ENCODE measurements around the gene FRAS1. TPM values are rescaled to one million over a fixed set of nuclear protein-coding genes. Genes with fewer than 3 reads are reported as not detected.

FRAS1 gene
- total and polyA plus RNA-seq, 2 of the 8 experiments (the other 6 are each of a cell fraction or from before 2014, with no cell fraction given), result 38.5 to 109 TPM

GRCh38 chr4:78313754-78314120 lies 256.6 kb downstream of the FRAS1 start:
- Histone ChIP-seq H2BK120ac (replicated peaks; ENCODE audit: low read depth, low read length) (no peak overlapping the region), H2AFZ (ENCODE audit: low read length) (no peak overlapping the region), H4K8ac (ENCODE audit: extremely low read depth, insufficient read depth, low read length) (no peak overlapping the region), H4K20me1 (replicated peaks in 1 of 2; ENCODE audit: control insufficient read depth in 1 of 2, insufficient read depth in 2 of 2, low read length in 2 of 2) (no peaks in the 10 kb centered on the region), H2BK20ac (ENCODE audit: low read length) (no peak overlapping the region), H3K4me3 (ENCODE audit: extremely low read depth in 1 of 4, insufficient read depth in 2 of 4, low read depth in 3 of 4, low read length in 4 of 4) (no peak overlapping the region), H3K79me1 (ENCODE audit: low read depth, low read length) (no peaks in the 10 kb centered on the region), H2BK5ac (ENCODE audit: low read depth, low read length) (no peak overlapping the region), H3K27me3 (replicated peaks in 1 of 4; ENCODE audit: control insufficient read depth in 3 of 4, extremely low read depth in 1 of 4, insufficient read depth in 3 of 4, low read length in 3 of 4) (no peaks in the 10 kb centered on the region), H3K4me2 (ENCODE audit: insufficient read depth in 1 of 2, low read depth in 2 of 2, low read length in 2 of 2) (no peak overlapping the region), H3K9ac (replicated peaks in 1 of 4; ENCODE audit: extremely low read depth in 1 of 4, low read depth in 3 of 4, low read length in 3 of 4) (no peak overlapping the region), H3K4ac (replicated peaks; ENCODE audit: insufficient read length, low read depth, low read length) (no peak overlapping the region), H2AK5ac (ENCODE audit: low read depth, low read length) (no peak overlapping the region), H3K23ac (ENCODE audit: insufficient read length) (no peak overlapping the region), H3K56ac (replicated peaks; ENCODE audit: insufficient read length, low read depth, low read length) (no peak overlapping the region), H4K5ac (ENCODE audit: insufficient read length, low read depth, low read length) (no peak overlapping the region), H3K18ac (ENCODE audit: extremely low read depth, low read length) (no peak overlapping the region), H3K27ac (ENCODE audit: low read depth, low read length) (no peak overlapping the region), H3K79me2 (ENCODE audit: control insufficient read depth in 1 of 2, insufficient read depth in 2 of 2, low read length in 2 of 2) (no peaks in the 10 kb centered on the region), H3K14ac (ENCODE audit: insufficient read length) (no peak overlapping the region), H4K91ac (replicated peaks; ENCODE audit: insufficient read length, low read length) (no peak overlapping the region), H3K4me1 (replicated peaks in 1 of 4; ENCODE audit: control insufficient read depth in 3 of 4, insufficient read depth in 4 of 4, low read length in 3 of 4) (peaks cover 3 to 16% (median 8%) of the 10 kb centered on the region in 4 experiments; a peak in 6 of 7 replicates), H3K9me3 (ENCODE audit: insufficient read depth in 2 of 2, low read depth in 1 of 2, low read length in 1 of 2) (no peaks in the 10 kb centered on the region), H3K23me2 (ENCODE audit: low read depth, low read length) (no peaks in the 10 kb centered on the region), H2BK12ac (ENCODE audit: low read depth, low read length) (no peak overlapping the region), H3K36me3 (ENCODE audit: control insufficient read depth in 2 of 4, insufficient read depth in 4 of 4, low read length in 3 of 4) (peaks cover 16 to 59% (median 44%) of the 10 kb centered on the region in 4 experiments), H2BK15ac (ENCODE audit: low read length) (no peak overlapping the region)
- POLR2A ChIA-PET (ENCODE audit: partially characterized antibody), result no interaction called here
- no peak for TF ChIP-seq SIX5 (IDR thresholded peaks at IDR 0.05; ENCODE audit: low read depth, low read length)
- TF ChIP-seq FOSL1 (IDR thresholded peaks at IDR 0.05; ENCODE audit: insufficient read depth, low read depth, low read length), result no peak
- no peak for TF ChIP-seq CBX5 (IDR thresholded peaks at IDR 0.05; ENCODE audit: low read depth, low read length)
- FAIRE-seq (no peak), DNase-seq (ENCODE audit: low read depth in 1 of 2, low spot score in 2 of 2) (no peak)
- CTCF ChIA-PET (ENCODE audit: partially characterized antibody), result no interaction called here

All from H1 (cell line).